Upper lobe of left lung (tissue), 6 donors: Measurements from ENCODE around the gene MARCHF4. TPM values are rescaled to one million over a fixed set of nuclear protein-coding genes. Genes with fewer than 3 reads are reported as not detected.
"Not testable (repeated sequence)": the region's sequence is repeated elsewhere in the genome, so short reads cannot be mapped to it uniquely, and the experiment has no call there.

Experiments
- ATAC-seq, 2 donors: fragments of 200-7000 bp; cut with Tn5 transposase; one replicate each; pipeline ENCODE4 v1.9.1; 2022; ENCODE audit warnings: mild to moderate bottlenecking in 2 of 2, moderate library complexity in 2 of 2; ENCODE audit not compliant: low FRiP score in 2 of 2
- DNase-seq, 2 donors: peaks; one replicate each; pipeline ENCODE4 v3.0.0-alpha.2; 2019 to 2020
- H3K27ac ChIP-seq, 4 donors: fragments of 200-600 bp; sonication (generic); one replicate each; pipeline ENCODE4 v1.5.1; 2016 to 2019
- H3K27me3 ChIP-seq, 4 donors: fragments of 200-600 bp; sonication (generic); one replicate each; pipeline ENCODE4 v1.5.1; 2017 to 2019
- H3K36me3 ChIP-seq, 4 donors: fragments of 200-600 bp; sonication (generic); one replicate each; pipeline ENCODE4 v1.5.1; 2016 to 2019
- H3K4me1 ChIP-seq, 4 donors: fragments of 200-600 bp; sonication (generic); one replicate each; pipeline ENCODE4 v1.5.1; 2018 to 2019
- H3K4me3 ChIP-seq, 4 donors: fragments of 200-600 bp; sonication (generic); one replicate each; pipeline ENCODE4 v1.5.1; 2017 to 2019; ENCODE audit warnings: mild to moderate bottlenecking in 2 of 4, moderate library complexity in 1 of 4
- H3K9me3 ChIP-seq, 4 donors: fragments of 200-600 bp; sonication (generic); one replicate each; pipeline ENCODE4 v1.5.1; 2018 to 2019
- EP300 ChIP-seq, 4 donors: sonication (generic); formaldehyde crosslinking; IDR thresholded peaks; one replicate each; pipeline ENCODE4 v1.5.1; 2017; ENCODE audit warnings: antibody characterized with exemption in 4 of 4, control low read depth in 2 of 4
- POLR2A ChIP-seq, 4 donors: fragments of 450-650 bp; IDR thresholded peaks; one replicate each; pipeline ENCODE4 v1.5.1; 2016 to 2017; ENCODE audit warnings: antibody characterized with exemption in 4 of 4, mild to moderate bottlenecking in 2 of 4
- POLR2AphosphoS5 ChIP-seq, 2 donors: sonication (generic); formaldehyde crosslinking; IDR thresholded peaks; one replicate each; pipeline ENCODE4 v1.5.1; 2017; ENCODE audit warnings: antibody characterized with exemption in 2 of 2
- WGBS, 2 donors: methylation state at CpG; one replicate each; pipeline ENCODE4 v1.1.5; 2017 to 2018; 5-methylcytosine and 5-hydroxymethylcytosine counted together
- total RNA-seq, 6 donors: library from RNA; depleted of rRNA in 4 of 6; stranded (reverse); fragments of >200 nt in 4 of 6; gene quantifications; one replicate each; pipeline versions ENCODE4 v1.1.0 to v1.2.1, GENCODE V29; 2016 to 2021
- TF ChIP-seq, protein P1 (sequence below), 6 experiments: fragments of 450-650 bp in 4 of 6; fragments of 200-600 bp in 2 of 6; sonication (generic) in 2 of 6; IDR thresholded peaks; one replicate each; pipeline ENCODE4 v1.5.1; 2016 to 2019; ENCODE audit warnings: antibody characterized with exemption in 6 of 6
- donor health status: DM: no; HTN: no; CAD: no; lungs with moderate emphysema.
- donor health status: DM: no; HTN: yes; CAD: no; lungs with severe emphysema.

Gene MARCHF4
- total RNA-seq, 6 donors from 2014 or later: 0.06 to 0.10 TPM; not detected in 4

DNA sequence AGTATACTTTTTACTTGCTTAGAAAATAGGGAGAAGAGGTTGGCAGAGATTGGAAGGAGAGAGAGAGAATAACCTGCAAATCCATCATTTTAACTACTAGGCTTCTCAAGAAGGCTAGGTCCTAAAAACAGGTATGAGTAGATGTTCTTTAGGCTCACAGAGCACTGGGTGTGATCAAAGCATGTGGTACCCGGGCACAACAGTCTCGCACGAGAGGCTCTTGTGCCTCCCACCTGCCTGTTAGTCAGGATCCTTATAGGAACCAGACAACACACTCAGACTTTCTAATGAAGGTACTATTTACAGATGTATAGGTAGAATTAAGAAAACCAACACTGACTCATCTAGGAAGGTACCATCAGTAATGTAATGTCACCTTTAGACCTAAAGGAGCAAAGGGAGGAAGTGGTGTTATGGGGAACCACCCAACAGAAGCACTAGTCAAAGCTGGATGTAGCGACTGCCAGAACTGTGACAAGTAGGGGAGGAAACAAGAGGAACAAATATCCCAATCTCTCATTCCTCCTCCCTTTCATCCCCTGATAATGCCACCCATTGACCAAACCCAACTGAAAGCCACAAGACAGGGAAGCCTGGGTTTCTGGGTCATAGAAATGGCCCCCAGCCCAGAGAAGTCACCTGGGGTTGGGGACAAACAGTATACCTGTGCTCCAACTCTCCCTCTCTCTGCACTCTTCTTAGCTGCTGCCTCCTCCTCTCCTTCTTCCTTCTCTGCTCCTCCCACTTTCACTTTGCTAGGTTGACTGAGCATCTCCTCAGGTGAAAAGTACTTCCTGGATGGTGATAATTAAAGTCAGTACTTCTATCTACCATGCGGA, 16.0 kb upstream of the MARCHF4 start:
- DNase-seq (no peak), ATAC-seq (no peak)
- no peaks in the 10 kb centered on the region for H3K36me3 ChIP-seq
- H3K4me1 ChIP-seq: no peaks in the 10 kb centered on the region
- no peaks in the 10 kb centered on the region for H3K27me3 ChIP-seq
- H3K9me3 ChIP-seq: no peaks in the 10 kb centered on the region
- H3K27ac ChIP-seq: no peak overlapping the region
- no peak overlapping the region for H3K4me3 ChIP-seq
- TF ChIP-seq POLR2AphosphoS5 (IDR thresholded peaks at IDR 0.05): no peak
- TF ChIP-seq EP300 (IDR thresholded peaks at IDR 0.05): no peak
- TF ChIP-seq POLR2A (IDR thresholded peaks at IDR 0.05): no peak
- TF ChIP-seq, protein P1, sequence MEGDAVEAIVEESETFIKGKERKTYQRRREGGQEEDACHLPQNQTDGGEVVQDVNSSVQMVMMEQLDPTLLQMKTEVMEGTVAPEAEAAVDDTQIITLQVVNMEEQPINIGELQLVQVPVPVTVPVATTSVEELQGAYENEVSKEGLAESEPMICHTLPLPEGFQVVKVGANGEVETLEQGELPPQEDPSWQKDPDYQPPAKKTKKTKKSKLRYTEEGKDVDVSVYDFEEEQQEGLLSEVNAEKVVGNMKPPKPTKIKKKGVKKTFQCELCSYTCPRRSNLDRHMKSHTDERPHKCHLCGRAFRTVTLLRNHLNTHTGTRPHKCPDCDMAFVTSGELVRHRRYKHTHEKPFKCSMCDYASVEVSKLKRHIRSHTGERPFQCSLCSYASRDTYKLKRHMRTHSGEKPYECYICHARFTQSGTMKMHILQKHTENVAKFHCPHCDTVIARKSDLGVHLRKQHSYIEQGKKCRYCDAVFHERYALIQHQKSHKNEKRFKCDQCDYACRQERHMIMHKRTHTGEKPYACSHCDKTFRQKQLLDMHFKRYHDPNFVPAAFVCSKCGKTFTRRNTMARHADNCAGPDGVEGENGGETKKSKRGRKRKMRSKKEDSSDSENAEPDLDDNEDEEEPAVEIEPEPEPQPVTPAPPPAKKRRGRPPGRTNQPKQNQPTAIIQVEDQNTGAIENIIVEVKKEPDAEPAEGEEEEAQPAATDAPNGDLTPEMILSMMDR (IDR thresholded peaks at IDR 0.05): no peak
- 74 to 84% methylated on average over 5 of the region's 5 CpGs for WGBS, 2 donors

DNA sequence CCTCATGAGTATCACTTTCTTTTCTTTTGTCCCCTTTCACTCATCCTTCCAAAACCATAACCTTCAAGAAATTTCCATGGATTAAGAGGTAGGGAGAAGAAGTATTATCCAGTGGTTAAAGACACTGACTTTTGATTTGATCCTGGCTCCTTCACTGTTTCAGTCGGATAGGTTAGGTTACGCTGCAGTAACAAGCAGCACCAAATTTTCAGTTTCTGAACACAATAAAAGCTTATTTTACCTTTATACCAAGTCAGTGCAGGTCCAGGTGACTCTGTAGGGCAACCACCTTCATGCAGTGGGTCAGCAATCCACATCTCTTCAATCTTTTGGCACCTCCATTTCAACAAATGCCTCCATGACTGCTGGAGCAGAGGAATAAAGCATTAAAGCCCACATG, 15.0 kb upstream of the MARCHF4 start:
- DNase-seq (no peak), ATAC-seq (no peak)
- Histone ChIP-seq H3K9me3 (no peaks in the 10 kb centered on the region), H3K27ac (no peak overlapping the region), H3K4me3 (no peak overlapping the region), H3K36me3 (no peaks in the 10 kb centered on the region), H3K27me3 (no peaks in the 10 kb centered on the region), H3K4me1 (no peaks in the 10 kb centered on the region)
- WGBS, 2 donors: 92 to 94% methylated on average over 2 of the region's 2 CpGs
- TF ChIP-seq POLR2AphosphoS5 (IDR thresholded peaks at IDR 0.05) (no peak), POLR2A (IDR thresholded peaks at IDR 0.05) (no peak), EP300 (IDR thresholded peaks at IDR 0.05) (no peak)
- TF ChIP-seq, protein P1 (IDR thresholded peaks at IDR 0.05): no peak

DNA sequence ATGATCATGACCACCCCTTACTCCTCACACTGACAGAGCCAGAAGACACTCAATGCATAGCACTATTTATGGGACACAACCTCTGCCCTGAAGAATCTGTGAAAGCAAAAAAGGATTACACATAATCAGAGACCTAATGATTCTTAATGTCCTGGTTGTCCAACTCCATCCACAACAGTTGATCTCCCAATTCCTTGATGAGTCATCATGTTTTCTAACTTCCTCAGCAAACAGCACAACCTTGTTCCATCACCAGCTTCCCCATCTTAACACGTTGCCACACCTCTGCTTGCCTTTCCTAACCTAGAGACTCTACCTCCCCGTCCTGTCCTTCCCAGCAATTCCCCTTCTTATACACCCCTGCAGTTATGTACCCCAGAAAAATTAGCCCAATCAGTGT, 13.2 kb upstream of the MARCHF4 start:
- Histone ChIP-seq H3K9me3 (no peaks in the 10 kb centered on the region), H3K27me3 (no peaks in the 10 kb centered on the region), H3K27ac (no peak overlapping the region), H3K4me3 (no peak overlapping the region), H3K36me3 (no peaks in the 10 kb centered on the region), H3K4me1 (no peaks in the 10 kb centered on the region)
- WGBS, 2 donors: 52 to 57% methylated on average over 2 of the region's 2 CpGs
- TF ChIP-seq POLR2A (IDR thresholded peaks at IDR 0.05): no peak
- TF ChIP-seq, protein P1 (IDR thresholded peaks at IDR 0.05): no peak
- TF ChIP-seq POLR2AphosphoS5 (IDR thresholded peaks at IDR 0.05): no peak
- TF ChIP-seq EP300 (IDR thresholded peaks at IDR 0.05): no peak
- DNase-seq (no peak), ATAC-seq (no peak)

DNA sequence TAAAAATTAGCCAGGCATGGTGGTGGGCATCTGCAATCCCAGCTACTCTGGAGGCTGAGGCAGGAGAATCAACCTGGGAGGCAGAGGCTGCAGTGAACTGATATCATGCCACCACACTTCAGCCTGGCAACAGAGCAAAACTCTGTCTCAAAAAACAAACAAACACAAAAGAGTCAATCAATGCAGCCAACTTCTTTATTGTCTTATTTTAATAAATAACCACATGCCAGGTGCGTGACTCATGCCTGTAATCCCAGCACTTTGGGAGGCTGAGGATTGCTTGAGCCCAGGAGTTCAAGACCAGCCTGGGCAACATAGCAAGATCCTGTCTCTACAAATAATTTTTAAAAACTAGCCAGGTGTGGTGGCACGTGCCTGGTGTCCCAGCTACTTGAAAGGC, 12.1 kb upstream of the MARCHF4 start:
- H3K4me3 ChIP-seq, DNase-seq, H3K4me1 ChIP-seq, H3K36me3 ChIP-seq, ATAC-seq, H3K27me3 ChIP-seq, H3K27ac ChIP-seq, H3K9me3 ChIP-seq: not testable (repeated sequence)
- WGBS, 2 donors: 79 to 80% methylated on average over 2 of the region's 2 CpGs

DNA sequence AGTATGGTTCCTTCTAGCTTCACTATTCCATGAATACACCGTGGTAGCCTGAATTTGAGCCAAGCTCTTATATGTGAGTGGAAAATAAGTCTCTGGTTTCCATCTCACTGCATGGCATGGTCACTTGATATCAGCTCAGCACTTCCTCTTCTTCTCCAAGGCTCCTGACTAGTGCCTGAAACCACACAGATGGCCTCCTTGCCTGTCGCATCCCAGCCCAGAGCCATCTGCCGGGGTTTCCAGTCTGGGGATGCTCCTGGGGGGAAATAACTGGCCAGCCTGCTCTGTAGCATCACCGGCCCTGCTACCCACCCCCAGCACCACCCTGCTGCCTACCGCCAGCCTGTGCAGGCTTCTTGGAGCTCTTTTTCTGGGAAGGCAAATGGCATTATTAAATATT, 7.7 kb upstream of the MARCHF4 start:
- no peaks in the 10 kb centered on the region for H3K36me3 ChIP-seq
- ATAC-seq (no peak), DNase-seq (no peak)
- no peaks in the 10 kb centered on the region for H3K4me1 ChIP-seq
- no peak overlapping the region for H3K27ac ChIP-seq
- TF ChIP-seq POLR2A (IDR thresholded peaks at IDR 0.05) (no peak), POLR2AphosphoS5 (IDR thresholded peaks at IDR 0.05) (no peak), EP300 (IDR thresholded peaks at IDR 0.05) (no peak)
- TF ChIP-seq, protein P1 (IDR thresholded peaks at IDR 0.05): no peak
- no peaks in the 10 kb centered on the region for H3K9me3 ChIP-seq
- no peak overlapping the region for H3K4me3 ChIP-seq
- 82 to 89% methylated on average over 5 of the region's 5 CpGs for WGBS, 2 donors
- no peaks in the 10 kb centered on the region for H3K27me3 ChIP-seq
